Activated CD4-positive, CD25-positive, alpha-beta regulatory T cell (primary cell): Measurements from ENCODE around the gene KRT5.

Experiments used
- DNase-seq, 4 experiments: peaks; one replicate each; lab custom pipeline; 2025; lab: John Stamatoyannopoulos, UW

The KRT5 gene

GRCh38 chr12:52519826-52520662 is at the start of gene KRT5:
TSS of gene KRT5 (minus strand) at chr12:52520394. CDS start at chr12:52520296, 98 bp downstream.
- no peak for DNase-seq

GRCh38 chr12:52568111-52568510 is 47.9 kb upstream of the KRT5 start:
- DNase-seq = no peak

- DNase-seq = no peak
Observed at GRCh38 chr12:52566847-52567291, 46.7 kb upstream of the KRT5 start.

- no peak for DNase-seq
Observed at GRCh38 chr12:52564582-52564981, 44.4 kb upstream of the KRT5 start.

GRCh38 chr12:52561880-52562449 is 41.8 kb upstream of the KRT5 start:
- no peak for DNase-seq

GRCh38 chr12:52559979-52560378 is 39.8 kb upstream of the KRT5 start:
- DNase-seq = no peak

GRCh38 chr12:52558781-52559445 is 38.7 kb upstream of the KRT5 start:
- no peak for DNase-seq

- DNase-seq = no peak
Observed at GRCh38 chr12:52557476-52557875, 37.3 kb upstream of the KRT5 start.

GRCh38 chr12:52555577-52555976 is 35.4 kb upstream of the KRT5 start:
- DNase-seq = no peak

- no peak for DNase-seq
Observed at GRCh38 chr12:52552681-52553195, 32.5 kb upstream of the KRT5 start, which contains the start of gene KRT71. TSS of gene KRT71 (minus strand) at chr12:52553145. CDS start at chr12:52553077, 68 bp downstream.

- no peak for DNase-seq
Observed at GRCh38 chr12:52552055-52552454, 31.9 kb upstream of the KRT5 start.

GRCh38 chr12:52551216-52551865 is 31.1 kb upstream of the KRT5 start:
- DNase-seq = no peak

- no peak for DNase-seq
Observed at GRCh38 chr12:52546126-52546525, 25.9 kb upstream of the KRT5 start.

GRCh38 chr12:52543985-52544883 is 24.0 kb upstream of the KRT5 start:
- DNase-seq = no peak

GRCh38 chr12:52542785-52543318 is 22.7 kb upstream of the KRT5 start:
- no peak for DNase-seq

GRCh38 chr12:52542157-52542556 is 22.0 kb upstream of the KRT5 start:
- no peak for DNase-seq

GRCh38 chr12:52541709-52542108 is 21.5 kb upstream of the KRT5 start:
- no peak for DNase-seq

- DNase-seq = no peak
Observed at GRCh38 chr12:52540531-52540930, 20.3 kb upstream of the KRT5 start.

- no peak for DNase-seq
Observed at GRCh38 chr12:52539821-52540173, 19.6 kb upstream of the KRT5 start.

GRCh38 chr12:52539083-52539820 is 19.1 kb upstream of the KRT5 start:
- no peak for DNase-seq
